Measurements from ENCODE around the gene DYSF. TPM values are rescaled to one million over a fixed set of nuclear protein-coding genes. Genes with fewer than 3 reads are reported as not detected.

Gene DYSF
- total RNA-seq, 4 donors from 2014 or later, result 10.3 to 14.9 (median 14.4) TPM

DNA sequence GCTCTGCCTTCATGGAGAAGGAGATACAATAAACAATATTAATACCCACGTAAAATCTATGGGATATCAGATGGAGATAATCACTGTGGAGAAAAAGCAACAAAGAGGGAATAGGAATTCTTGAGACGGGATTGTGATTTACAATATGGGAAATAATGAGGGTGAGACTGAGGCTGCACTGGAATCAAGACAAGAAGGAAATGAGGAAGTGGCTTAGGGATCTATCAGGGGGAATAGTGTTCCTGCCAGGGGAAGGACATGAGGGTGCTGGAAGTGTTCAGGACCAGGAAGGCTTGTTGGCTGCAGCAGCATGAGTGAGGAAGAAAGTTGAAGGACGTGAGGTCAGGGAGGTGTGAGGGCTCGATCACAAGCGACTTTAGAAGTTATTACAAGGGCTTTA lies 182.4 kb downstream of the DYSF start:
- Histone ChIP-seq H3K27me3 (no peaks in the 10 kb centered on the region), H3K4me3 (replicated peaks in 1 of 3) (no peak overlapping the region), H3K4me1 (no peaks in the 10 kb centered on the region), H3K36me3 (no peaks in the 10 kb centered on the region), H3K27ac (no peak overlapping the region), H3K9me3 (no peaks in the 10 kb centered on the region)
- DNase-seq, result no peak
- no peak for TF ChIP-seq POLR2A (IDR thresholded peaks at IDR 0.05)
- TF ChIP-seq, protein P1, sequence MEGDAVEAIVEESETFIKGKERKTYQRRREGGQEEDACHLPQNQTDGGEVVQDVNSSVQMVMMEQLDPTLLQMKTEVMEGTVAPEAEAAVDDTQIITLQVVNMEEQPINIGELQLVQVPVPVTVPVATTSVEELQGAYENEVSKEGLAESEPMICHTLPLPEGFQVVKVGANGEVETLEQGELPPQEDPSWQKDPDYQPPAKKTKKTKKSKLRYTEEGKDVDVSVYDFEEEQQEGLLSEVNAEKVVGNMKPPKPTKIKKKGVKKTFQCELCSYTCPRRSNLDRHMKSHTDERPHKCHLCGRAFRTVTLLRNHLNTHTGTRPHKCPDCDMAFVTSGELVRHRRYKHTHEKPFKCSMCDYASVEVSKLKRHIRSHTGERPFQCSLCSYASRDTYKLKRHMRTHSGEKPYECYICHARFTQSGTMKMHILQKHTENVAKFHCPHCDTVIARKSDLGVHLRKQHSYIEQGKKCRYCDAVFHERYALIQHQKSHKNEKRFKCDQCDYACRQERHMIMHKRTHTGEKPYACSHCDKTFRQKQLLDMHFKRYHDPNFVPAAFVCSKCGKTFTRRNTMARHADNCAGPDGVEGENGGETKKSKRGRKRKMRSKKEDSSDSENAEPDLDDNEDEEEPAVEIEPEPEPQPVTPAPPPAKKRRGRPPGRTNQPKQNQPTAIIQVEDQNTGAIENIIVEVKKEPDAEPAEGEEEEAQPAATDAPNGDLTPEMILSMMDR (IDR thresholded peaks at IDR 0.05), result no peak
- intact Hi-C loops (cut with DNase I), result no loop called here
- WGBS, 2 donors, result 87% methylated on average over 5 of the region's 5 CpGs

GRCh38 chr2:71637168-71637567 lies 183.8 kb downstream of the DYSF start:
- WGBS, 2 donors, result 89 to 94% methylated on average over 5 of the region's 5 CpGs
- no peaks in the 10 kb centered on the region for H3K36me3 ChIP-seq
- no peak overlapping the region for H3K27ac ChIP-seq
- TF ChIP-seq, protein P1 (IDR thresholded peaks at IDR 0.05), result no peak
- no peak for TF ChIP-seq POLR2A (IDR thresholded peaks at IDR 0.05)
- no peak for DNase-seq
- H3K4me3 ChIP-seq (replicated peaks in 1 of 3), result no peak overlapping the region
- no peaks in the 10 kb centered on the region for H3K9me3 ChIP-seq
- intact Hi-C loops (cut with DNase I), result no loop called here
- no peaks in the 10 kb centered on the region for H3K4me1 ChIP-seq
- H3K27me3 ChIP-seq, result no peaks in the 10 kb centered on the region

GRCh38 chr2:71637736-71638135 lies 184.4 kb downstream of the DYSF start:
- H3K4me3 ChIP-seq (replicated peaks in 1 of 3), result no peak overlapping the region
- WGBS, 2 donors, result 87% methylated on average over 4 of the region's 4 CpGs
- TF ChIP-seq, protein P1 (IDR thresholded peaks at IDR 0.05), result no peak
- TF ChIP-seq POLR2A (IDR thresholded peaks at IDR 0.05), result no peak
- DNase-seq, result no peak
- no peaks in the 10 kb centered on the region for H3K36me3 ChIP-seq
- H3K27me3 ChIP-seq, result no peaks in the 10 kb centered on the region
- intact Hi-C loops (cut with DNase I), result no loop called here
- no peaks in the 10 kb centered on the region for H3K4me1 ChIP-seq
- no peak overlapping the region for H3K27ac ChIP-seq
- no peaks in the 10 kb centered on the region for H3K9me3 ChIP-seq

DNA sequence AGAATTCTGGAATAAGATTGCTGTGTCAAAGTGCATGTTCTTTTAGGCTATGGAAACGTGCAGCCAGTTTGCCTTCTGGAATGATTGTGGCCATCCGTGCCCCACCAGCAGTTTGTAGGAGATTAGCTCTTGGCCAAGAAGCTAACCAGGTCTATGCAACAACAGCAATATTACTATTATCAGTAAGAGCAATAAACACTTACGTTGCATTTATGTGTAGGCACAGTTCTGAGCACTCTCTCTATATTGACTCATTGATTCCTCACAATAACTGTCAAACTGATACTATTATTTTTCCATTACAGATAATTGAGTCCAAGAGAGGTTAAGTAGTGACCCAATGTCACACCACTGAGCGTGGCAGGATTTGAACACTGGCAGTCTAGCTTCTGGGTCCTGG lies 186.4 kb downstream of the DYSF start:
- H3K4me1 ChIP-seq, result no peaks in the 10 kb centered on the region
- H3K9me3 ChIP-seq, result no peaks in the 10 kb centered on the region
- intact Hi-C loops (cut with DNase I), result no loop called here
- DNase-seq, result no peak
- H3K27me3 ChIP-seq, result no peaks in the 10 kb centered on the region
- H3K27ac ChIP-seq, result no peak overlapping the region
- no peaks in the 10 kb centered on the region for H3K36me3 ChIP-seq
- 86 to 95% methylated on average over 4 of the region's 4 CpGs for WGBS, 2 donors
- TF ChIP-seq, protein P1 (IDR thresholded peaks at IDR 0.05), result no peak
- TF ChIP-seq POLR2A (IDR thresholded peaks at IDR 0.05), result no peak
- no peak overlapping the region for H3K4me3 ChIP-seq (replicated peaks in 1 of 3)

DNA sequence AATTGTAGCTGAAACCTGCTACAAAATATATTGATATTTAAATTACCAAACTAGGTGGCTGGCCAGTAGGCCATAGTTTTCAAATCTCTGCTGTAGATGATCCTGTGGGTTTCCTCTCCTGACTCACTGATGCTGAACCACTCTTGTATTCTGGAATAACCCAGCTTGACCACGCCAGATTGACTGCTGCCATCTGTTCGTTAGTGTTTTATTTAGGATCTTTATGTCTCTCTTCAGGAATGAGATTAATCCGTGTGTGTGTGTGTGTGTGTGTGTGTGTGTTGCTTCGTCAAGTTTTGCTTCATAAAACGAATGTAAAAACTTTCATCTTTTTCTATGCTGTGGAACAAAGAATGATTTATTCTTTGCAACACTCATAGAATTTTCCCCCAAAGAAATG lies 187.1 kb downstream of the DYSF start:
- Histone ChIP-seq H3K4me3 (replicated peaks in 1 of 3) (no peak overlapping the region), H3K27me3 (no peaks in the 10 kb centered on the region), H3K36me3 (no peaks in the 10 kb centered on the region), H3K27ac (no peak overlapping the region), H3K4me1 (peaks cover 0 to 2% of the 10 kb centered on the region in 2 donors), H3K9me3 (no peaks in the 10 kb centered on the region)
- WGBS, 2 donors, result 64 to 66% methylated on average over 5 of the region's 5 CpGs
- TF ChIP-seq, protein P1 (IDR thresholded peaks at IDR 0.05), result no peak
- no peak for TF ChIP-seq POLR2A (IDR thresholded peaks at IDR 0.05)
- DNase-seq, result no peak
- intact Hi-C loops (cut with DNase I), result no loop called here
